Measurements from ENCODE around the gene CNPPD1. TPM values are rescaled to one million over a fixed set of nuclear protein-coding genes. Genes with fewer than 3 reads are reported as not detected.

The CNPPD1 gene
- total RNA-seq, 6 experiments from 2014 or later = 37.9 to 46.2 (median 42.2) TPM

- TF ChIP-seq, protein P1, sequence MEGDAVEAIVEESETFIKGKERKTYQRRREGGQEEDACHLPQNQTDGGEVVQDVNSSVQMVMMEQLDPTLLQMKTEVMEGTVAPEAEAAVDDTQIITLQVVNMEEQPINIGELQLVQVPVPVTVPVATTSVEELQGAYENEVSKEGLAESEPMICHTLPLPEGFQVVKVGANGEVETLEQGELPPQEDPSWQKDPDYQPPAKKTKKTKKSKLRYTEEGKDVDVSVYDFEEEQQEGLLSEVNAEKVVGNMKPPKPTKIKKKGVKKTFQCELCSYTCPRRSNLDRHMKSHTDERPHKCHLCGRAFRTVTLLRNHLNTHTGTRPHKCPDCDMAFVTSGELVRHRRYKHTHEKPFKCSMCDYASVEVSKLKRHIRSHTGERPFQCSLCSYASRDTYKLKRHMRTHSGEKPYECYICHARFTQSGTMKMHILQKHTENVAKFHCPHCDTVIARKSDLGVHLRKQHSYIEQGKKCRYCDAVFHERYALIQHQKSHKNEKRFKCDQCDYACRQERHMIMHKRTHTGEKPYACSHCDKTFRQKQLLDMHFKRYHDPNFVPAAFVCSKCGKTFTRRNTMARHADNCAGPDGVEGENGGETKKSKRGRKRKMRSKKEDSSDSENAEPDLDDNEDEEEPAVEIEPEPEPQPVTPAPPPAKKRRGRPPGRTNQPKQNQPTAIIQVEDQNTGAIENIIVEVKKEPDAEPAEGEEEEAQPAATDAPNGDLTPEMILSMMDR (IDR thresholded peaks at IDR 0.05) = no peak
- H3K27me3 Mint-ChIP-seq (ENCODE audit: insufficient read depth) = peaks cover 1% of the 10 kb centered on the region
- H3K36me3 Mint-ChIP-seq (ENCODE audit: low read depth) = no peaks in the 10 kb centered on the region
- no peaks in the 10 kb centered on the region for H3K9me3 Mint-ChIP-seq
- no peak overlapping the region; the same call in 1 of the 2 replicates for H3K27ac Mint-ChIP-seq
- no peak overlapping the region for H3K4me3 Mint-ChIP-seq
- H3K4me1 Mint-ChIP-seq (ENCODE audit: low read depth) = peaks cover 31% of the 10 kb centered on the region
- no peak for DNase-seq
These were observed 53.2 kb downstream of the CNPPD1 start for GRCh38 chr2:219123356-219124135.

GRCh38 chr2:219122202-219122980, 54.3 kb downstream of the CNPPD1 start:
- Mint-ChIP-seq H3K9me3 (no peaks in the 10 kb centered on the region), H3K27me3 (ENCODE audit: insufficient read depth) (peaks cover 1% of the 10 kb centered on the region), H3K4me1 (ENCODE audit: low read depth) (peaks cover 31% of the 10 kb centered on the region), H3K27ac (no peak overlapping the region), H3K36me3 (ENCODE audit: low read depth) (no peaks in the 10 kb centered on the region), H3K4me3 (no peak overlapping the region)
- TF ChIP-seq, protein P1 (IDR thresholded peaks at IDR 0.05) = no peak
- DNase-seq = no peak

Other genes with a start within 250 kb of the CNPPD1 start
- under 1 TPM in 4 of 6 experiments, not detected in 2; 0.07 to 0.15 (median 0.08) TPM for gene CDK5R2, start 217.3 kb downstream of the CNPPD1 start, total RNA-seq (2021; fragmentation: NEBNext Ultra II Directional; extraction: Animal tissue kit (Norgen Biotek cat#: 25700))
- gene FEV, start 191.7 kb downstream of the CNPPD1 start, total RNA-seq (2021; fragmentation: NEBNext Ultra II Directional; extraction: Animal tissue kit (Norgen Biotek cat#: 25700)) = not detected
- not detected for gene CRYBA2, start 183.5 kb downstream of the CNPPD1 start, total RNA-seq (2021; fragmentation: NEBNext Ultra II Directional; extraction: Animal tissue kit (Norgen Biotek cat#: 25700))
- gene CFAP65, start 135.4 kb downstream of the CNPPD1 start, total RNA-seq (2021; fragmentation: NEBNext Ultra II Directional; extraction: Animal tissue kit (Norgen Biotek cat#: 25700)) = not detected
- gene IHH, start 116.0 kb downstream of the CNPPD1 start, total RNA-seq (2021; fragmentation: NEBNext Ultra II Directional; extraction: Animal tissue kit (Norgen Biotek cat#: 25700)) = not detected
- gene NHEJ1, start 16.1 kb downstream of the CNPPD1 start, total RNA-seq (2021; fragmentation: NEBNext Ultra II Directional; extraction: Animal tissue kit (Norgen Biotek cat#: 25700)) = 10 to 100 TPM; 12.0 to 16.6 (median 14.1) TPM
- gene SLC23A3, start 6.9 kb downstream of the CNPPD1 start, total RNA-seq (2021; fragmentation: NEBNext Ultra II Directional; extraction: Animal tissue kit (Norgen Biotek cat#: 25700)) = 1 to 10 TPM in 2 of 6 experiments, under 1 TPM in 4; 0.36 to 1.5 (median 0.88) TPM
- gene RETREG2, start 1.4 kb upstream of the CNPPD1 start, total RNA-seq (2021; fragmentation: NEBNext Ultra II Directional; extraction: Animal tissue kit (Norgen Biotek cat#: 25700)) = 100 to 1,000 TPM in 1 of 6 experiments, 10 to 100 TPM in 5; 77.3 to 102 (median 85.5) TPM
- gene ZFAND2B, start 29.9 kb upstream of the CNPPD1 start, total RNA-seq (2021; fragmentation: NEBNext Ultra II Directional; extraction: Animal tissue kit (Norgen Biotek cat#: 25700)) = 10 to 100 TPM; 28.8 to 39.6 (median 33.1) TPM
- gene ABCB6, start 42.0 kb upstream of the CNPPD1 start, total RNA-seq (2021; fragmentation: NEBNext Ultra II Directional; extraction: Animal tissue kit (Norgen Biotek cat#: 25700)) = 10 to 100 TPM; 12.5 to 16.5 (median 13.9) TPM
- 10 to 100 TPM; 50.5 to 58.8 (median 52.5) TPM for gene ATG9A, start 52.7 kb upstream of the CNPPD1 start, total RNA-seq (2021; fragmentation: NEBNext Ultra II Directional; extraction: Animal tissue kit (Norgen Biotek cat#: 25700))
- 10 to 100 TPM; 11.7 to 18.9 (median 15.4) TPM for gene ANKZF1, start 52.9 kb upstream of the CNPPD1 start, total RNA-seq (2021; fragmentation: NEBNext Ultra II Directional; extraction: Animal tissue kit (Norgen Biotek cat#: 25700))
- 1 to 10 TPM; 4.4 to 7.6 (median 5.5) TPM for gene GLB1L, start 68.5 kb upstream of the CNPPD1 start, total RNA-seq (2021; fragmentation: NEBNext Ultra II Directional; extraction: Animal tissue kit (Norgen Biotek cat#: 25700))
- gene STK16, start 68.6 kb upstream of the CNPPD1 start, total RNA-seq (2021; fragmentation: NEBNext Ultra II Directional; extraction: Animal tissue kit (Norgen Biotek cat#: 25700)) = 10 to 100 TPM; 25.1 to 30.7 (median 28.2) TPM
- not detected for gene TUBA4B, start 76.3 kb upstream of the CNPPD1 start, total RNA-seq (2021; fragmentation: NEBNext Ultra II Directional; extraction: Animal tissue kit (Norgen Biotek cat#: 25700))
- 10 to 100 TPM; 40.4 to 66.3 (median 48.2) TPM for gene TUBA4A, start 77.0 kb upstream of the CNPPD1 start, total RNA-seq (2021; fragmentation: NEBNext Ultra II Directional; extraction: Animal tissue kit (Norgen Biotek cat#: 25700))
- gene DNAJB2, start 102.4 kb upstream of the CNPPD1 start, total RNA-seq (2021; fragmentation: NEBNext Ultra II Directional; extraction: Animal tissue kit (Norgen Biotek cat#: 25700)) = 10 to 100 TPM; 39.7 to 45.4 (median 41.5) TPM
- gene PTPRN, start 132.5 kb upstream of the CNPPD1 start, total RNA-seq (2021; fragmentation: NEBNext Ultra II Directional; extraction: Animal tissue kit (Norgen Biotek cat#: 25700)) = 10 to 100 TPM in 5 of 6 experiments, 1 to 10 TPM in 1; 5.2 to 18.3 (median 15.2) TPM
- not detected for gene RESP18, start 155.8 kb upstream of the CNPPD1 start, total RNA-seq (2021; fragmentation: NEBNext Ultra II Directional; extraction: Animal tissue kit (Norgen Biotek cat#: 25700))
- gene DNPEP, start 211.0 kb upstream of the CNPPD1 start, total RNA-seq (2021; fragmentation: NEBNext Ultra II Directional; extraction: Animal tissue kit (Norgen Biotek cat#: 25700)) = 10 to 100 TPM; 46.9 to 59.4 (median 53.0) TPM
- gene DES, start 241.5 kb upstream of the CNPPD1 start, total RNA-seq (2021; fragmentation: NEBNext Ultra II Directional; extraction: Animal tissue kit (Norgen Biotek cat#: 25700)) = under 1 TPM in 5 of 6 experiments, not detected in 1; 0.12 to 0.37 (median 0.19) TPM